HEK293 (cell line): Measurements from ENCODE around the gene TCF12.

Experiments used
- CTCF ChIA-PET: fragments of 350-600 bp; formaldehyde crosslinking; extraction: SDS; loops from one replicate; lab custom pipeline; 2021; ENCODE audit warnings: antibody characterized with exemption; lab: Yijun Ruan, JAX
- POLR2A ChIA-PET: fragments of 300-600 bp; formaldehyde crosslinking; extraction: SDS; loops from one replicate; lab custom pipeline; 2020; ENCODE audit warnings: antibody characterized with exemption, inconsistent platforms; lab: Yijun Ruan, JAX
- H3K27ac ChIP-seq: fragments of 200-500 bp; sonication (Bioruptor generic); 2 replicates; pipeline ENCODE4 v1.5.1; 2014; ENCODE audit warnings: low read depth, low read length, control low read depth, inconsistent platforms; ENCODE audit errors: extremely low read depth
- H3K36me3 ChIP-seq, 2 experiments: fragments of 200-500 bp in 1 of 2; sonication (Bioruptor generic) in 1 of 2; 1 replicate in 1 of 2; 2 replicates in 1 of 2; pipeline ENCODE4 v1.5.1; 2014 to 2017; ENCODE audit warnings: inconsistent platforms in 2 of 2, low read length in 2 of 2; ENCODE audit not compliant: control insufficient read depth in 2 of 2, insufficient read depth in 1 of 2
- H3K4me1 ChIP-seq: fragments of 200-500 bp; sonication (Bioruptor generic); 2 replicates; pipeline ENCODE4 v1.5.1; 2014; ENCODE audit warnings: mild to moderate bottlenecking, low read length, inconsistent platforms; ENCODE audit not compliant: control insufficient read depth, insufficient read depth
- H3K4me3 ChIP-seq: 2 replicates; pipeline ENCODE4 v1.5.1; 2011; ENCODE audit warnings: low read depth, mild to moderate bottlenecking, control low read depth, low read length, moderate library complexity
- H3K9me3 ChIP-seq: fragments of 200-500 bp; sonication (Bioruptor generic); 2 replicates; pipeline ENCODE4 v1.5.1; 2014; ENCODE audit warnings: low read depth, low read length, inconsistent platforms; ENCODE audit not compliant: control insufficient read depth, insufficient read depth
- EGR2 ChIP-seq: fragments of 450-650 bp; formaldehyde crosslinking; IDR thresholded peaks from 2 replicates; pipeline ENCODE4 v1.5.1; 2016; ENCODE audit warnings: low read depth, missing biosample characterization, missing genetic modification characterization
- KLF10 ChIP-seq: fragments of 450-650 bp; IDR thresholded peaks from 2 replicates; pipeline ENCODE4 v1.5.1; 2018; ENCODE audit warnings: missing biosample characterization, mild to moderate bottlenecking, missing genetic modification characterization
- TSHZ1 ChIP-seq: fragments of 450-650 bp; formaldehyde crosslinking; IDR thresholded peaks from 2 replicates; pipeline ENCODE4 v1.5.1; 2016; ENCODE audit warnings: missing biosample characterization, missing genetic modification characterization, borderline replicate concordance
- YY2 ChIP-seq: fragments of 450-650 bp; formaldehyde crosslinking; IDR thresholded peaks from 2 replicates; pipeline ENCODE4 v1.5.1; 2016; ENCODE audit warnings: missing biosample characterization, missing genetic modification characterization
- ZNF239 ChIP-seq: fragments of 450-650 bp; formaldehyde crosslinking; IDR thresholded peaks from 2 replicates; pipeline ENCODE4 v1.5.1; 2016; ENCODE audit warnings: missing biosample characterization, missing genetic modification characterization
- ZNF549 ChIP-seq: fragments of 450-650 bp; IDR thresholded peaks from 2 replicates; pipeline ENCODE4 v1.5.1; 2018; ENCODE audit warnings: missing biosample characterization, missing genetic modification characterization, mild to moderate bottlenecking, inconsistent platforms, moderate library complexity
- ZNF664 ChIP-seq: fragments of 450-650 bp; formaldehyde crosslinking; IDR thresholded peaks from 2 replicates; pipeline ENCODE4 v1.5.1; 2016; ENCODE audit warnings: missing biosample characterization, missing genetic modification characterization
- TF ChIP-seq, protein P1 (sequence below): fragments of 450-650 bp; formaldehyde crosslinking; IDR thresholded peaks from 2 replicates; pipeline ENCODE4 v1.5.1; 2016; ENCODE audit warnings: missing biosample characterization, missing genetic modification characterization, borderline replicate concordance
- TF ChIP-seq, protein P2 (sequence below): fragments of 450-650 bp; formaldehyde crosslinking; IDR thresholded peaks from 2 replicates; pipeline ENCODE4 v1.5.1; 2016; ENCODE audit warnings: missing biosample characterization, missing genetic modification characterization
- TF ChIP-seq, protein P3 (sequence below): fragments of 450-650 bp; formaldehyde crosslinking; IDR thresholded peaks from 2 replicates; pipeline ENCODE4 v1.5.1; 2016; ENCODE audit warnings: missing biosample characterization, missing genetic modification characterization
- TF ChIP-seq, protein P4 (sequence below): fragments of 450-650 bp; formaldehyde crosslinking; IDR thresholded peaks from 2 replicates; pipeline ENCODE4 v1.5.1; 2017; ENCODE audit warnings: missing biosample characterization, missing genetic modification characterization

Gene TCF12

DNA sequence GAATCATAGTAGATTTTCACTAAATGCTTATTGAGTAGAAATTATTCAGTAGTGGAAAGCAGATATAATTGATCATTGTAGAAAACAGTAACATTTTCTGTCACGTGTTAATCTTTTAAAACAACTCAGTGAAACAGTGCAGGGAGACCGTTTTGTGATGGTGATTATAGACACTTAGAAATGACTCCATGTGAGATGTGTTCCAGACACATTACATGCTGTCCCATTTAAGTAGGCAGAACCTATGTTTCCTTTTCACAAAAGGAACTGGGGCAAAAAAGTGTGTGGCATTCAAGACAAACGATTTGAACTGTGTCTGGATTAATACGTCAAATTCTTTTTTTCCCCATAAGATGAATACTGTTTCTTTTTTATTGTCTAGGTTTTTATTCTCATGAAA, 126.5 kb downstream of the TCF12 start:
- ChIA-PET POLR2A (no interaction called here), CTCF (no interaction called here)
- Histone ChIP-seq H3K9me3 (no peaks in the 10 kb centered on the region), H3K27ac (no peak overlapping the region), H3K4me1 (peaks cover 6% of the 10 kb centered on the region; the same call in 1 of the 2 replicates), H3K4me3 (no peak overlapping the region), H3K36me3 (no peaks in the 10 kb centered on the region)
- TF ChIP-seq, protein P1, sequence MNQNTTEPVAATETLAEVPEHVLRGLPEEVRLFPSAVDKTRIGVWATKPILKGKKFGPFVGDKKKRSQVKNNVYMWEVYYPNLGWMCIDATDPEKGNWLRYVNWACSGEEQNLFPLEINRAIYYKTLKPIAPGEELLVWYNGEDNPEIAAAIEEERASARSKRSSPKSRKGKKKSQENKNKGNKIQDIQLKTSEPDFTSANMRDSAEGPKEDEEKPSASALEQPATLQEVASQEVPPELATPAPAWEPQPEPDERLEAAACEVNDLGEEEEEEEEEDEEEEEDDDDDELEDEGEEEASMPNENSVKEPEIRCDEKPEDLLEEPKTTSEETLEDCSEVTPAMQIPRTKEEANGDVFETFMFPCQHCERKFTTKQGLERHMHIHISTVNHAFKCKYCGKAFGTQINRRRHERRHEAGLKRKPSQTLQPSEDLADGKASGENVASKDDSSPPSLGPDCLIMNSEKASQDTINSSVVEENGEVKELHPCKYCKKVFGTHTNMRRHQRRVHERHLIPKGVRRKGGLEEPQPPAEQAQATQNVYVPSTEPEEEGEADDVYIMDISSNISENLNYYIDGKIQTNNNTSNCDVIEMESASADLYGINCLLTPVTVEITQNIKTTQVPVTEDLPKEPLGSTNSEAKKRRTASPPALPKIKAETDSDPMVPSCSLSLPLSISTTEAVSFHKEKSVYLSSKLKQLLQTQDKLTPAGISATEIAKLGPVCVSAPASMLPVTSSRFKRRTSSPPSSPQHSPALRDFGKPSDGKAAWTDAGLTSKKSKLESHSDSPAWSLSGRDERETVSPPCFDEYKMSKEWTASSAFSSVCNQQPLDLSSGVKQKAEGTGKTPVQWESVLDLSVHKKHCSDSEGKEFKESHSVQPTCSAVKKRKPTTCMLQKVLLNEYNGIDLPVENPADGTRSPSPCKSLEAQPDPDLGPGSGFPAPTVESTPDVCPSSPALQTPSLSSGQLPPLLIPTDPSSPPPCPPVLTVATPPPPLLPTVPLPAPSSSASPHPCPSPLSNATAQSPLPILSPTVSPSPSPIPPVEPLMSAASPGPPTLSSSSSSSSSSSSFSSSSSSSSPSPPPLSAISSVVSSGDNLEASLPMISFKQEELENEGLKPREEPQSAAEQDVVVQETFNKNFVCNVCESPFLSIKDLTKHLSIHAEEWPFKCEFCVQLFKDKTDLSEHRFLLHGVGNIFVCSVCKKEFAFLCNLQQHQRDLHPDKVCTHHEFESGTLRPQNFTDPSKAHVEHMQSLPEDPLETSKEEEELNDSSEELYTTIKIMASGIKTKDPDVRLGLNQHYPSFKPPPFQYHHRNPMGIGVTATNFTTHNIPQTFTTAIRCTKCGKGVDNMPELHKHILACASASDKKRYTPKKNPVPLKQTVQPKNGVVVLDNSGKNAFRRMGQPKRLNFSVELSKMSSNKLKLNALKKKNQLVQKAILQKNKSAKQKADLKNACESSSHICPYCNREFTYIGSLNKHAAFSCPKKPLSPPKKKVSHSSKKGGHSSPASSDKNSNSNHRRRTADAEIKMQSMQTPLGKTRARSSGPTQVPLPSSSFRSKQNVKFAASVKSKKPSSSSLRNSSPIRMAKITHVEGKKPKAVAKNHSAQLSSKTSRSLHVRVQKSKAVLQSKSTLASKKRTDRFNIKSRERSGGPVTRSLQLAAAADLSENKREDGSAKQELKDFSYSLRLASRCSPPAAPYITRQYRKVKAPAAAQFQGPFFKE, result no peak
- TF ChIP-seq YY2 (no peak), EGR2 (tag by site-specific recombination) (no peak), ZNF239 (tag by site-specific recombination) (no peak), KLF10 (tag by site-specific recombination) (no peak), TSHZ1 (tag by site-specific recombination) (no peak), ZNF549 (tag by site-specific recombination) (no peak)
- TF ChIP-seq, protein P2, sequence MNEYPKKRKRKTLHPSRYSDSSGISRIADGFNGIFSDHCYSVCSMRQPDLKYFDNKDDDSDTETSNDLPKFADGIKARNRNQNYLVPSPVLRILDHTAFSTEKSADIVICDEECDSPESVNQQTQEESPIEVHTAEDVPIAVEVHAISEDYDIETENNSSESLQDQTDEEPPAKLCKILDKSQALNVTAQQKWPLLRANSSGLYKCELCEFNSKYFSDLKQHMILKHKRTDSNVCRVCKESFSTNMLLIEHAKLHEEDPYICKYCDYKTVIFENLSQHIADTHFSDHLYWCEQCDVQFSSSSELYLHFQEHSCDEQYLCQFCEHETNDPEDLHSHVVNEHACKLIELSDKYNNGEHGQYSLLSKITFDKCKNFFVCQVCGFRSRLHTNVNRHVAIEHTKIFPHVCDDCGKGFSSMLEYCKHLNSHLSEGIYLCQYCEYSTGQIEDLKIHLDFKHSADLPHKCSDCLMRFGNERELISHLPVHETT (tag by site-specific recombination), result no peak
- TF ChIP-seq, protein P3, sequence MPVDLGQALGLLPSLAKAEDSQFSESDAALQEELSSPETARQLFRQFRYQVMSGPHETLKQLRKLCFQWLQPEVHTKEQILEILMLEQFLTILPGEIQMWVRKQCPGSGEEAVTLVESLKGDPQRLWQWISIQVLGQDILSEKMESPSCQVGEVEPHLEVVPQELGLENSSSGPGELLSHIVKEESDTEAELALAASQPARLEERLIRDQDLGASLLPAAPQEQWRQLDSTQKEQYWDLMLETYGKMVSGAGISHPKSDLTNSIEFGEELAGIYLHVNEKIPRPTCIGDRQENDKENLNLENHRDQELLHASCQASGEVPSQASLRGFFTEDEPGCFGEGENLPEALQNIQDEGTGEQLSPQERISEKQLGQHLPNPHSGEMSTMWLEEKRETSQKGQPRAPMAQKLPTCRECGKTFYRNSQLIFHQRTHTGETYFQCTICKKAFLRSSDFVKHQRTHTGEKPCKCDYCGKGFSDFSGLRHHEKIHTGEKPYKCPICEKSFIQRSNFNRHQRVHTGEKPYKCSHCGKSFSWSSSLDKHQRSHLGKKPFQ (tag by site-specific recombination), result no peak

GRCh38 chr15:57045741-57046382, 127.4 kb downstream of the TCF12 start:
- TF ChIP-seq, protein P4, sequence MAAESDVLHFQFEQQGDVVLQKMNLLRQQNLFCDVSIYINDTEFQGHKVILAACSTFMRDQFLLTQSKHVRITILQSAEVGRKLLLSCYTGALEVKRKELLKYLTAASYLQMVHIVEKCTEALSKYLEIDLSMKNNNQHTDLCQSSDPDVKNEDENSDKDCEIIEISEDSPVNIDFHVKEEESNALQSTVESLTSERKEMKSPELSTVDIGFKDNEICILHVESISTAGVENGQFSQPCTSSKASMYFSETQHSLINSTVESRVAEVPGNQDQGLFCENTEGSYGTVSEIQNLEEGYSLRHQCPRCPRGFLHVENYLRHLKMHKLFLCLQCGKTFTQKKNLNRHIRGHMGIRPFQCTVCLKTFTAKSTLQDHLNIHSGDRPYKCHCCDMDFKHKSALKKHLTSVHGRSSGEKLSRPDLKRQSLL (tag by site-specific recombination), result no peak
- TF ChIP-seq ZNF664 (tag by site-specific recombination), result peak; percentile 53; the same call in 1 of the 2 replicates
- POLR2A ChIA-PET, result interaction anchor here (0.7 kb wide), 1 partner anchor 53 kb away, joined by 3 read pairs; no protein-coding TSS in a partner anchor
- H3K36me3 ChIP-seq, result no peaks in the 10 kb centered on the region
- H3K27ac ChIP-seq, result no peak overlapping the region
- H3K4me3 ChIP-seq, result no peak overlapping the region
- H3K4me1 ChIP-seq, result peaks cover 5% of the 10 kb centered on the region; the same call in 1 of the 2 replicates
- CTCF ChIA-PET, result interaction anchor here (0.5 to 0.6 kb wide), 2 partner anchors 224 to 746 kb away, joined by 3 read pairs; no protein-coding TSS in a partner anchor
- H3K9me3 ChIP-seq, result no peaks in the 10 kb centered on the region
